LNCAP (cell line): ENCODE data around the gene TMEM95.

Experiments used
- TF ChIP-seq, protein P1 (sequence below): fragments of 450-650 bp; IDR thresholded peaks from 2 replicates; pipeline ENCODE4 v1.5.1; 2017; ENCODE audit warnings: mild to moderate bottlenecking

Gene TMEM95

DNA sequence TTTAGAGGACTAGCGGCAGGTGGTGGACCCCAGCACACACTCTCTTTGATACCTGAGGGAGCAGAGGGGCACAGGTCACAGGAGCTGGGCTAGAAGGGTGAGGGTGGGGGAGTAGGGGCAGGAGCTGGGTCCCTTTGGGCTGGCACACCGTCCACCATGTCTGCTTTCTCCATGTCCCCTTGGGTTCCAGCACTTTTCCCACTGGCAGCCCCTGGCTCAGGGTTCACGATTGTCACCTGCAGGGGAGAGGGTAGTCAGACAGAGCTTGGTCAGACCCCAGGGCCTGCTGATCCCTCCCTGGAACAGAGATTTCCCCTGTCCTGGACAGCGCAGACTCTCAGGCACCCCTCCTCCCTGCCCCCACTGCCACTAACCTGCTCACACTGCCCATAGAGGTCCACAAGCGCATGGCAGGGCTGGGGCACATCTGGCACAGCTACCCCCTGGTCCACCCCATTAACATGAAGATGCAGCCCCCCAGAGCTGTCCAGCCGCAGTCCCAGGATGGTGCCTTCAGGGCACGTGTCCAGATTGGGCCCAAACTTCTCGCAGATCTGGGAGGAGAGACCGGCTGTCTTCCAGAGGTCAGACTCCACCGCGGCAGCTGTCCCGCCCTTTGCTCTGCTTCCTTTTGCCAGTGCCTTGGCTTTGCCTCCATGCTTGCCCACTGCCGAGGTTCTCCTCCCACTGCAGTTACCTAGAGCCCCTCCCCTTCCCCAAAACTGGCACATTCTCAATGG is 36.7 kb upstream of the TMEM95 start:
- TF ChIP-seq, protein P1, sequence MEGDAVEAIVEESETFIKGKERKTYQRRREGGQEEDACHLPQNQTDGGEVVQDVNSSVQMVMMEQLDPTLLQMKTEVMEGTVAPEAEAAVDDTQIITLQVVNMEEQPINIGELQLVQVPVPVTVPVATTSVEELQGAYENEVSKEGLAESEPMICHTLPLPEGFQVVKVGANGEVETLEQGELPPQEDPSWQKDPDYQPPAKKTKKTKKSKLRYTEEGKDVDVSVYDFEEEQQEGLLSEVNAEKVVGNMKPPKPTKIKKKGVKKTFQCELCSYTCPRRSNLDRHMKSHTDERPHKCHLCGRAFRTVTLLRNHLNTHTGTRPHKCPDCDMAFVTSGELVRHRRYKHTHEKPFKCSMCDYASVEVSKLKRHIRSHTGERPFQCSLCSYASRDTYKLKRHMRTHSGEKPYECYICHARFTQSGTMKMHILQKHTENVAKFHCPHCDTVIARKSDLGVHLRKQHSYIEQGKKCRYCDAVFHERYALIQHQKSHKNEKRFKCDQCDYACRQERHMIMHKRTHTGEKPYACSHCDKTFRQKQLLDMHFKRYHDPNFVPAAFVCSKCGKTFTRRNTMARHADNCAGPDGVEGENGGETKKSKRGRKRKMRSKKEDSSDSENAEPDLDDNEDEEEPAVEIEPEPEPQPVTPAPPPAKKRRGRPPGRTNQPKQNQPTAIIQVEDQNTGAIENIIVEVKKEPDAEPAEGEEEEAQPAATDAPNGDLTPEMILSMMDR, result no peak

DNA sequence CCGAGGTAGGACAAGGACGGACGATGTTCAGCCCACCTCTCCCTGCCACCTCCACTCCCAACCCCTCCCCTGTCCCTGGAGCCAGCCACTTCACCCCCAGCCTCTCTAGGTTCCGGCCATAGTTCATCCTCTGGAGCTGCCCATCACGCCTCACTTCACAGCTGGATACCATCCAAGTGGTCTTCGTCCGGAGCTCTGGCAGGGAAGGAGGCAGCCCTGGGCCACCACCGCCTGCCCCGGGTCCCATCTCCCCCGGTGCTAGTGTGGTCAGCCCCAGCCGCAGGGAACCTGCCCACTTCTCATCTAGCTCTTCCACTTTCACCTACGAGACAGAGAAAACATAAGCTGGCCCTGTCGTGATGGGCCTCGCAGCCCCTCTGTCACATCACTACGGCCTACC is 33.5 kb upstream of the TMEM95 start:
- TF ChIP-seq, protein P1, result no peak

DNA sequence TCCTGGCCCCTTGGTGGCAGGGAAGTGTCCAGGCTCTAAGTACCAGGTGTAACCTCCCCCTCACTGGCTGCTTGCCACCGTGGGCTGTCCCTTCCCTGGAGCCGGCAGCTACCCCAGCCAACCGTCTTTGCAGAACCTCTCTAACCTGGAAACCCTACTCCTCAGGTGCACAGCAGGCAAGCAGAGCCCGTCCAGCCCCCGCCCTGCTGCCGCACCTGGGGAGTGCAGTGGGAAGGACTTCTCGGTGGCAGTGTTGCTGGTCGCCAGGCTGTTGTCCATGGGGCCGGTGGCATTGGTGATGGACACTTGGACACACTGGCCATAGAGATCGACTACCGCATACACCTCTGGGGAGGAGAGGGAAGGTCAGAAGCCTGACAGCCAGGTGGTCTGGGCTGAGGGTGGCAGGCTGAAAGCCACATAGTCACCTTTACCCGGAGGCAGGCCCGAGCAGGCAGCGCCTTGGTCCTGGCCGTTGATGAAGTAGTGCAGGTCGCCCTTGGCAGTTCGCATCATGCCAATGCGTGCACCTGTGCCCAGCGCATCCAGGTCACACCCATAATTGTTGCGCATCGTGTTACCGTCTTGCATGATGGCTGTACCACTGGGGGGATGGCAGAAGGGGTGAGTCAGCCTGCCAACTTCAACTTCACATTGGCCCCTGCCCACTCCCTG is 32.3 kb upstream of the TMEM95 start:
- TF ChIP-seq, protein P1, result no peak

DNA sequence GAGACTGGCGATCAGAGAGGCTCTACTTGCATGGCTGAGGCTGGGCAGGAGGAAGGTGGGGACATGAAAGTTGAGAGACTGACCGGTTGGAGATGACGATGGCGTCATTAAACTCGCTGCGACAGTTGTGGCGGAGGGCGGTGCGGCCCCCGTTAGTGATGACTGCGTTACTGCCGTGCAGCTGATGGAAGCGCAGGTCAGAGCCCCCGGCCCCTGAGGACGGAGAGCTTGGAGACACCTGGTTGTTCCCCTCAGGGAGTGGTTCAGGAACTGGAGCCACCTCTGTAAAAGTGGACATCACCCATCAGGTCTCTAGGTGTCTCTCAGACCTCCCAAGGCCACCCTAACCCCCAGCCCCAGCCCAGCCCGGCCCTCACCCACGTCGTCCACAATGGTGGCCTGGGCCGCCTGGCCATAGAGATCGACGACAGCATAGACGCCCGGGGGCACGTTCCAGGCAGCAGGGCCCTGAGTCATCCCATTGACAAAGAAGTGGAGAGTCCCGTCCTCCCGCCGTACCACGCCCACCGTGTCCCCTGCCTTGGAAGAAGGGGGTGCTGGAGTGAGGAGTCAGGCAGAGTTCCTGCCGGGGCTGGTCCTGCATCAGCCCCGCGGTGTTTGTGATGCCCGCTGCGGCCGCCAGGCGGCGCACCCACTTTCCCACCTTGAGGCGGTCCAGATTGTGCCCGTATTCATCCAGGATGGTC is 31.1 kb upstream of the TMEM95 start:
- TF ChIP-seq, protein P1, result peak; percentile 96

DNA sequence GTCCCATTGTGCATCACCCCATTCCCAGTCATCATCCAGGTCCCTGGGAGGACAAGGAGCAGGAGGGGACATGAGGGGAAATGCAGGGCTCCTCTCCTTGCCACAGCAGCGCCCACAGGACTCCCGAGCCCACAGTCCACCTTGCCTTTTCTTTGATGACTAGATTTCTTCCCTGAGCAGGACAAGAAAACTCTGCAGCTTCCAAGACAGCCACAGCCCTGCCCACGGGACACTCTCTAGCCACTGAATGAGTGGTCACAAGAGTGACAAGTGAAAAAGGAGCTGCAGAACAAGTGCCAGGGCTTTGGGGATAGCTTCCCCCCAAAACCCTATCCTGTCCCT is 30.5 kb upstream of the TMEM95 start:
- TF ChIP-seq, protein P1, result peak; percentile 46

DNA sequence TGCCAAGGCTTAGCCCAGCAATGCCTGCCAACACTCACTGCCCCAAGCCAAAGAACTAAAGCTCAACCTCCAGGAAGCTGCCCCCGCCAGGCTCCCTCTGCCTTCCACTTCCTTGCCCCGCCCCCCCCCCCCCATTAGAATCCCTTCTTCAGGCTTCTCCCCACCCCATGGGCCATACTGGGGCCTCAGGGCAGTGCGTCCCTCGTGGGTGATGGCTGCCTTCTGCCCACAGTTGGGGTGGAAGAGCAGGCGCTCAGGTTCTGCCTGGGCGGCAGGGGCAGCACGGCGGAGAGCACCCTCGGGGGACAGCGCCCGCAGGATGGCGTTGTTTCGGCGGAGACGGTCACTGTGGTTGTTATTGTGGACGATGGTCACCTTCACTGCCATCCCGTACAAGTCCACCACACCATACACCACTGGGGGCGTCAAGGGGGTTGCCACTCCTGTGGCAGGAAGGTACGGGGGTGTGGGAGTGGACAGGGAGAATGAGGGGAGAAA is 29.9 kb upstream of the TMEM95 start:
- TF ChIP-seq, protein P1, result no peak

DNA sequence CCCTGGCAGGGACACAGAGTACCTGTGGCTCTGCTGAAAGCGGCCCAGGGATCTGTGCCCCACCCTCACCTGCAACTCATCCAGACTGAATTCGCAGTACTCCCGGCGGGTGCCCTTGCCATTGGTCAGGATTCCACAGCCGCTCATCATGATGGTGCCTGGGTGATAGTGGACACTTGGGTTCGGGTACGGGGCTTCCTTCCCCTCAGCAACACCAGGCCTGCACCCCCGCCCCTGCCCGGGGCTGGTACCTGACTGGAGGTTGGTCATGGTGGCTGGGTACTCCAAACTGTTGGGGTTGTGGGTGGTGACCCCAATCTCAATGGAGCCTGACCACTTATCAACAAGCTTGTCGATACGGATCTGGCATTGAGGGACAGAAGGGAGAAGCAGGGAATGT is 28.8 kb upstream of the TMEM95 start:
- TF ChIP-seq, protein P1, result no peak
